HS-27A (cell line): ENCODE results near the gene CHFR.
"Not testable (repeated sequence)": the region's sequence is repeated elsewhere in the genome, so short reads cannot be mapped to it uniquely, and the experiment has no call there.

Experiments
- DNase-seq: peaks from one replicate; pipeline ENCODE4 v3.0.0-alpha.2; 2012; ENCODE audit warnings: low read depth, missing footprints

The CHFR gene

DNA sequence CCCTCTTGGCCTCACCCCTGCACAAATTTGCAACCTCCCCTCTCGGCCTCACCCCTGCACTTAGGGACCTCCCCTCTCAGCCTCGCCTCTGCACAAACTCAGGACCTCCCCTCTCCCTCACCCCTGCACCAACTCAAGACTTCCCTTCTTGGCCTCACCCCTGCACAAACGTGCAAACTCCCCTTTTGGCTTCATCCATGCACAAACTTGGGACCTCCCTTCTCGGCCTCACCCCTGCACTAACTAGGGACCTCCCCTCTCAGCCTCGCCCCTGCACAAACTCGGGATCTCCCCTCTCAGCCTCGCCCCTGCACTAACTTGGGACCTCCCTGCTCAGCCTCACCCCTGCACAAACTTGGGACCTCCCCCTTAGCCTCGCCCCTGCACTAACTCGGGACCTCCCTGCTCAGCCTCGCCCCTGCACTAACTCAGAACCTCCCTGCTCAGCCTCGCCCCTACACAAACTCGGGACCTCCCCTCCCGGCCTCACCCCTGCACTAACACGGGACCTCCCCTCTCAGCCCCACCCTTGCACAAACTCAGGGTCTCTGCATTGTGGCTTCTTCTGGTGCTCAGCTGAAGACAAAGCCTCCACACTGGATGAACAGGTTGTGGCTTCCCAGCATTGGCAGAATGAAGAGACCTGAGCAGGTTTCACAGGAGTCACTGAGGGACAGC is 47.7 kb downstream of the CHFR start:
- DNase-seq: no peak

DNA sequence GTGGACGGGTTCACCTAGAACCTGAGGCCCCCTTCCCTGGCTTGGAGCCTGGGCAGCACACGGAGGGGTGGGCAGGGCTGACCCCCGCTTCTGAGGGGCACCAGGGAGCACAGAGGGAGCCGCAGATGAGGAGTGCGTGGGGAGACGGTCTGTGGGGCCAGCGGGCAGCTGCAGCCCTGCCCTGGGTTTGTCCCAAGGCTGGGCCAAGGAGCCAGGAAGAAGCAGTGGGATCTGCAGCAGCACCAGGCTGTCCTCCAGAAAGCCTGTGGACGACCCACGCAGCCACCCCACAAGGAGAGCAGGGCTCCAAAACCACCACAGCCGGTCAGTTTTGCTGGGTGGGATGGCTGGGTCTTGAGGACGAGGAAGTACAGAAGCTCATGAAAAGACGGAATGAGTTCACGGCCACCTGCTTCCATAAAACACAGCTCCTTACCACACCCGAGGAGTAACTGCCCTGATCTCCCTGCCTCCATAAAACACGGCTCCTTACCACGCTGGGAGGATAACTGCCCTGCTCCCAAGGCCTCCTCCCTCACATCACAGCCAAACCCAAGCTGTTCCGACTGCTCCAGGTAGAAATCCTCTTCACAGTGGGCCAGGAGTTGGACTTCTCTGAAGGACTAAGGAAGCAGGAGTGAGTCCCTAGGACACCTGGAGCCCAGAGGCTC is 48.9 kb downstream of the CHFR start:
- no peak for DNase-seq

DNA sequence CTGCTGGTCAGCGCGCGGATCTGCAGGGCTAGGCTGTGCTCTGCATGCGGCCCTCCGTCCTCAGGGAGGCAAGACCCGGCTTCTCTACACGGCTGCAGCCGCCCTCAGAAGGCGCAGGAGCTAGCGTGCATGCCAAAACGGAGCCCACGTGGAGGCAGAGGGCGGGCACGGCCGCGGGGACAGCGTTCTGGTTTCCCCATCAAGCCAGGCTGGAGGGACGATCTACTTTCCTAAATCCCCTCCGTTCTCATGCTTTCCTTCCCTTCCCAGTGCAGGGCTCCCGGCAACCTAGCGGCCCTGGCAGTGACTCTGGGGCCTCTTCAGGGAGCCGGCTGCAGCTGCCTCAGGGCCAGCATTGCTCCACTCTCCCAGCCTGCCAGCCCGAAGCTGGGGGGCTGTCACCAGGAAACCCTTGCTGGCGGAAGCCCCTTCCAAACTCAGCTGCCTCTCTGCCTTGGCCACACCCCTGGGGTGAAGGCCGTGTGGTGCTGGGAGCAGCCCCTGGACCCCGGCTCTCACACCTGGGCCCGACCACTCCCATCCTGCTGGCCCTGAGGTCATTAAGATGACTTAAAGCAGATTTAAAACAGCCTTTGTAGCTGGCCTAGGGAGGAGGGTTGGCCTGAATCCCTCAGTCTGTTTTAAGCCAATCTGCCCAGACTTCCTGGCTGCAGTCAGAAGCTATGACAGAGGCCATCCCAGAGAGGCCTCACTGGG is 49.6 kb downstream of the CHFR start:
- no peak for DNase-seq

- no peak for DNase-seq
These were observed 50.5 kb downstream of the CHFR start for GRCh38 chr12:132836795-132837331.

DNA sequence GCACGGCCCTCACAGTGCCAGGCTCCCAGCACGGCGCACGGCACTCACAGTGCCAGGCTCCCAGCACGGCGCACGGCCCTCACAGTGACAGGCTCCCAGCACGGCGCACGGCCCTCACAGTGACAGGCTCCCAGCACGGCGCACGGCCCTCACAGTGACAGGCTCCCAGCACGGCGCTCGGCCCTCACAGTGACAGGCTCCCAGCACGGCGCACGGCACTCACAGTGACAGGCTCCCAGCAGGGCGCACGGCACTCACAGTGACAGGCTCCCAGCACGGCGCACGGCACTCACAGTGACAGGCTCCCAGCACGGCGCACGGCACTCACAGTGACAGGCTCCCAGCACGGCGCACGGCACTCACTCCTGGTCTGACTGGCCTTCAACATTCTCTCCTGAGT is 51.2 kb downstream of the CHFR start:
- DNase-seq: not testable (repeated sequence)

DNA sequence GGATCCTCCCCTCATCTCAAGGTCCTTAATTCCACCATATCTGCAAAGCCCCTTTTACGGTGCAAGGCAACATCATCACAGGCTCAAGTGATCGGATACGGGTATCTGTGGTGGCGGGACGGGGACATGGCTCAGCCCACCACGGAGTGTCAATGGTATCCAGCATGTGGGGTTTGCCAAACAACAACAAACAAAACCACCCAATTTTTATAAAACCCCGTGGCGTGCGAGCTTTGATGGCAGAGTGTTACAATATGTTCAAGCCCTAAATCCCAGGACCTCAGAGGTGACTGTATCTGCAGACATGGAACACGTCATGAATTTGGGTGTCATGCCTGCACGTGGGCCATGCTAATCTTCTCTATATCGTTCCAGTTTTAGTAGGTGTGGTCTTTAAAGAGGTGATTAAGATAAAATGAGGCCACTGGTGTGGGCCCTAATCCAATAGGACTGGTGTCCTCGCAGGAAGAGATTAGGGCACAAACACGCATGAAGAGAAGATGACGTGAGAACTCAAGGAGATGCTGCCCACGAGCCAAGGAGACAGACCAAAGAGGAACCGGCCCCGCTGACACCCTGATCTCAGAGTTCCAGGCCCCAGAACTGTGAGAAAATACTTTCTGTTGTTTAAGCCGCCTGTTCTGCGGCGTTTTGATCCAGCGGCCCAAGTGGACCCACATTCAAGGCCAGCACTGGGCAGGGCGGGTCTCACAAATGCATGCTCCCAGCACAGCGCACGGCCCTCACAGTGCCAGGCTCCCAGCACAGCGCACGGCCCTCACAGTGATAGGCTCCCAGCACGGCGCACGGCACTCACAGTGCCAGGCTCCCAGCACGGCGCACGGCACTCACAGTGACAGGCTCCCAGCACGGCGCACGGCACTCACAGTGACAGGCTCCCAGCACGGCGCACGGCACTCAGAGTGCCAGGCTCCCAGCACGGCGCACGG is 52.1 kb downstream of the CHFR start:
- DNase-seq: no peak

- no peak for DNase-seq
These were observed 53.2 kb downstream of the CHFR start for GRCh38 chr12:132834181-132834711.

DNA sequence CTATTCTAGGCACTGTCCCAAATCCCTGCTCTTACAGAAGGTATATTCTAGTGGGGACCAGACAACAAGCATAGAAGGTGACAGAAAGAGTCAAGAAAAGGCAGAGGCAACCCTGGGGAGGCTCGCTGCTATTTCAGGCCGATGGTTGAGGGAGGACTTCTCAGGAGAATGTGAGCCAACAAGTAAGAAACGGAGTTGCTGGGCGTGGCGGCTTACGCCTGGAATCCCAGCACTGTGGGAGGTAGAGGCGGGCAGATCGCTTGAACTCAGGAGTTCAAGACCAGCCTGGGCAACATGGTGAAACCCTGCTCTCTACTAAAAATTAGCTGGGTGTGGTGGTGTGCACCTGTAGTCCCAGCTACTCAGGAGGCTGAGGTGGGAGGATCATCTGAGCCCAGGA is 54.1 kb downstream of the CHFR start:
- no peak for DNase-seq

GRCh38 chr12:132831771-132832170 is 55.6 kb downstream of the CHFR start:
- DNase-seq: no peak

GRCh38 chr12:132828706-132829534 is 58.5 kb downstream of the CHFR start, which contains the start of gene GOLGA3:
Gene GOLGA3 (minus strand): TSS chr12:132828869. CDS start chr12:132822128, 6,741 bp downstream.
- DNase-seq: peak; percentile 66

- DNase-seq: no peak
These were observed 59.4 kb downstream of the CHFR start for GRCh38 chr12:132827763-132828703.

DNA sequence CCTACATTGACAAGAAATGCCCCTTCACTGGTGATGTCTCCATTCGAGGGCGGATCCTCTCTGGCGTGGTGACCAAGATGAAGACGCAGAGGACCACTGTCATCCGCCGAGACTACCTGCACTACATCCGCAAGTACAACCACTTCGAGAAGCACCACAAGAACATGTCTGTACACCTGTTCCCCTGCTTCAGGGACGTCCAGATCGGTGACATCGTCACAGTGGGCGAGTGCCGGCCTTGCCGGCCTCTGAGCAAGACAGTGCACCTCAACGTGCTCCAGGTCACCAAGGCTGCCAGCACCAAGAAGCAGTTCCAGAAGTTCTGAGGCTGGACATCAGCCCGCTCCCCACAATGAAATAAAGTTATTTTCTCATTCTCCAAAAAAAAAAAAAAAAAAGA is 61.5 kb downstream of the CHFR start:
- no peak for DNase-seq

DNA sequence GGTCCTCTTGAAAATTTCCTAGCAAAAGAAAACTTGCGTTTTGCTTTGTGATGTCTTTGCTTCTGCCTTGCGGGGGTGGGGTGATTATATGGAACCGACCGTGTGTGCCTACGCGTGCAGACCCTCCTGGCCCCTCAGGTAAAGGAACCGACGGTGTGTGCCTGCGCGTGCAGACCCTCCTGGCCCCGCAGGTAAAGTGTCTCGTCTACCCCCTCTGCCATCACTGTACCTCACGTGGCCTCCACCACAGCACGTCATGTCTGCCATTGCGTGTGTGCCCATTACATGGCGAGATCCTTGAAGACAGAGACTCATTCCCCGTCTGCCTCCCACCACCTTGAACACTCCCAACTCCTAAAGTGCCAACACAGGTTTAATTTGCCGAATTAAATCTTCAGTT is 62.3 kb downstream of the CHFR start:
- DNase-seq: no peak

DNA sequence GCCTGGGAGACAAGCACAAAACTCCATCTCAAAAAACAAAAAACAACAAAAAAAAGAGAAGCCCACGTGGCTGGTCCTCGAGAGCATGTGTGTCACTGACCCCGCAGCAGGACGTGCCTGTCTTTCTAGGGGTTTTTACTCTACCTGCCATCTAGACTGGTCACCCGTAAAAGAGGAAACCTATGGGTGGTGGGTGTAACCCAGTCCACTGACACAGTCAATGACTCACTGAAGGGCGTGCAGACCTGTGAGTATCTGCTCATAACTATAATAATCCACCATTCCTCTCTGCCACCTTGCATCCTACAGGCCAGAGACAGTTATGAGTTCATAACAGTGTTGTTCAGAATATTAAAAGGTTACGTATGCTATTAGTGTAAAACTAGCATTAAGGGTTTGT is 63.4 kb downstream of the CHFR start:
- no peak for DNase-seq

DNA sequence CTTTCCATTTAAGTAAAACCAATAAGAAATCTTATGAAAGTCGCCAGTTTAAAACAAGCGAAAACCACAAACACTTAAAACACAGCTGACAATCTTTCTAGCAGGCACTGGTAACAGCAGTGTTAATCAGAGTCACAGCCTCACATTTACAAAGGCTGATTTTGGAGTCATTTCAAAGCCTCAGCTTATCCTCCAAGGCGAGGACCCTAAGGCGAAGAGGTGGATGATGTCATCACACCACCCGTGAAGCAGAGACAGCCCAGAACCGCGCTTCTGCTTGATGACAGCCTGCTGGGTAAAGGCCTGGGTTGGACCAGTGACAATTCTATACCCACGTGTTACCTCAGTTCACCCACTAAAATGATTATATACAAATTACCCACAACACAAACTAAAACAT is 68.8 kb downstream of the CHFR start:
- no peak for DNase-seq

- no peak for DNase-seq
These were observed 73.2 kb downstream of the CHFR start for GRCh38 chr12:132814232-132814631.

GRCh38 chr12:132813443-132813842 is 74.0 kb downstream of the CHFR start:
- DNase-seq: no peak

GRCh38 chr12:132812631-132813305 is 74.6 kb downstream of the CHFR start:
- DNase-seq: no peak

DNA sequence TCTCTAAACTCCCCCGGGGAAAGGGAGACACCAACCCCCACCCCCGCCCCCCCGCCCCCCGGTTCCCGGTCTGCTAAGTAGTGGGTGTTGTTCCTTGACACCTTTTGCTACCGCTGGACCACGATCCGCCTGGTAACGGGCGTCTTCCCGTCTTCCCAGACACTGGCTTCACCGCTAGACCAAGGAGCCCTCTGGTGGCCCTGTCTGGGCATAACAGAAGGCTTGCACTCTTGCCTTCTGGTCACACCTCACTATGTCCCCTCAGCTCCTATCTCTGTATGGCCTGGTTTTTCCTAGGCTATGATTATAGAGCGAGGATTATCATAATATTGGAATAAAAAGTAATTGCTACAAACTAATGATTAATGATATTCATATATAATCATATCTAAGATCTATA is 78.0 kb downstream of the CHFR start:
- not testable (repeated sequence) for DNase-seq
